Fibroblast of skin of left quadriceps (primary cell): ENCODE results near the gene SPEM3.
A peak's percentile ranks its signal among the peaks of the same experiment; 100 is the strongest.

ENCODE experiments used
- DNase-seq, 2 experiments: peaks; one replicate each; pipeline ENCODE4 v3.0.0-alpha.2; 2013; ENCODE audit warnings: low read depth in 2 of 2

Gene SPEM3

DNA sequence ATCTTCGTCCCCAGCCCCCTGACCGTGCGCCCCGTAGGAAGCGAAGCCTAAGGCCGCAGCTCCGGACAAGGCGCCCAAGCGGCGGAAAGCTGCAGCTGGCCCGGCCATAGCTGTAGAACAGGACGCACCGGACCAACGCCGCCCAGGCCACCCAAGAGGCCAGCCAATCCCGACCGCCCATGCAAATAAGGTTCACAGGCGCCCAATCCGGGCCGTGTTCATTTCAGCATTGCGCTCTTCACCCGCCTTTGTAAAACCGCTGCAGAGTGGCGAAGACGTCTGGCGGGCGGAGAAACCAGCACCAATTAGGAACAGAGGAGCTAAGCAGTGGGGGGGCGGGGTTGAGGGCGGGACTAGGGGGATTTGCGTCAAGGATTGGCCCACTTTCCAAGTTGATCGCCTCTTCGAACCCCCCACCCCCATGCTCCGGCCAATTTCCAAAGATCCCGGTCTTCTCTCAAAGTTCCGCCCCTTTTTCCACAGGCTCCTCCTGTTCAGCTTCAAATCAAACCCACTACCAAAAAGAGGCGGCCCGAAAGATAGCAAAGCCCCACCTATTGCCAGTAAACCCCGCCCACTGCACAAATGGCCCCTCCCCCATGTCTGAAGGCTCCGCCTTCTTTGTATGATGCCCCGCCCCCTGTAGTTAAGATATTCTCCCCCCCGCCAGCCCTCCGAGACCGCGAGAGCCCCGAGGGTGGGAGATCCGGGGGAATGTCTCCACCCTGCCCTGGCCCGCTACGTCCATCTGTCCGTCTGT lies 24.5 kb upstream of the SPEM3 start, which contains the start of gene TMEM256:
TSS of gene TMEM256 (minus strand) at position 121 of the 760 bp plus-strand sequence. CDS start at position 108, 13 bp downstream.
- peak; percentile 99 for DNase-seq

GRCh38 chr17:7404737-7405349 lies 23.8 kb upstream of the SPEM3 start:
- DNase-seq, result no peak

DNA sequence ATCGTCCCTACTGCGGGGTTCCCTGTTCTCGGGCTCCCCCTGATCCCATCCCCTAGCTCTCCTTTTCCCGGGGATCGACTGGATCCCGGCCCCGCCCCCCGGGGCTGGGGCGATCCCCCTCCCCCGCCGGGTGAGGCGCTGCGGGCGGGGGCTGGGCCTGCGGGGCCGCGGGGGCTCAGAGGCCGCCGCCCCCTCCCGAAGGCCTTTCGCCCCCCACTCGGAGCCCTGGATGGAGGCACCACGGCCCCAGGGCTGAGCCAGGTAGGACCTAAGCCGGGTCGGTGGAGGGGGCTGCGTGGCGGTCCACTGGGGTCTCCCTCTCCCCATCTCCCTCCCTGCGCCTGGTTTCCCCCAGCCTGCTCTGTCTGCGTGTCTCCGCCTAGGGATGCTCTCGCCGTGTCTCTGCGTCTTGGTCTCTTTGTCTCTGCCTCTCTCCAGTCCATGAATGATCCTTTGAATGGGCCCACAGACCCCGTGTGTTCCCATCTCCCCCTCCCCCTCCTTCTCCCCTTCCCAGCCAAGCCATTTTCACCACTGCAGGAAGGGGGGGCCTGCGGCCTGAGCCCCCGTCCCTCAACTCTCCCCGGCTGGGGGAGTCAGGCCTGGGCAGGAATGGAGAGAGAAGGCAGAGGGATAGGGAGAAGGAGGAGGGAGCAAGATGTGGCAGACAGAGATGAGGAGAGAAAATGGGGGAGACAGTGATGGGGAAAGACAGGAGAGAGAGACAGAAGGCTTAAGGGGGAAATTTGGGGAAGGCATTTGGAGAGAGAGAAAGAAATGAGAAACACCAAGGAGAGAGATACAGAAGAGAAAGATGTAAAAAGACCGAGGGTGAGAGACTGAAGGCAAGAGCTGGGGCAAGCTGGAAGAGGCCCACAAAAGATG lies 23.1 kb upstream of the SPEM3 start:
- no peak for DNase-seq

GRCh38 chr17:7406235-7406825 lies 22.3 kb upstream of the SPEM3 start:
- DNase-seq, result no peak

GRCh38 chr17:7407082-7407481 lies 21.6 kb upstream of the SPEM3 start:
- DNase-seq, result no peak

GRCh38 chr17:7407485-7408251 lies 21.0 kb upstream of the SPEM3 start, which contains the start of gene NLGN2:
Gene NLGN2 (plus strand): TSS chr17:7407845. CDS start chr17:7408256, 411 bp downstream.
- no peak for DNase-seq

DNA sequence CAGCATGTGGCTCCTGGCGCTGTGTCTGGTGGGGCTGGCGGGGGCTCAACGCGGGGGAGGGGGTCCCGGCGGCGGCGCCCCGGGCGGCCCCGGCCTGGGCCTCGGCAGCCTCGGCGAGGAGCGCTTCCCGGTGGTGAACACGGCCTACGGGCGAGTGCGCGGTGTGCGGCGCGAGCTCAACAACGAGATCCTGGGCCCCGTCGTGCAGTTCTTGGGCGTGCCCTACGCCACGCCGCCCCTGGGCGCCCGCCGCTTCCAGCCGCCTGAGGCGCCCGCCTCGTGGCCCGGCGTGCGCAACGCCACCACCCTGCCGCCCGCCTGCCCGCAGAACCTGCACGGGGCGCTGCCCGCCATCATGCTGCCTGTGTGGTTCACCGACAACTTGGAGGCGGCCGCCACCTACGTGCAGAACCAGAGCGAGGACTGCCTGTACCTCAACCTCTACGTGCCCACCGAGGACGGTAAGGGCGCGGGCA lies 20.4 kb upstream of the SPEM3 start:
- no peak for DNase-seq

- no peak for DNase-seq
These were observed 19.8 kb upstream of the SPEM3 start for GRCh38 chr17:7408863-7409262.

DNA sequence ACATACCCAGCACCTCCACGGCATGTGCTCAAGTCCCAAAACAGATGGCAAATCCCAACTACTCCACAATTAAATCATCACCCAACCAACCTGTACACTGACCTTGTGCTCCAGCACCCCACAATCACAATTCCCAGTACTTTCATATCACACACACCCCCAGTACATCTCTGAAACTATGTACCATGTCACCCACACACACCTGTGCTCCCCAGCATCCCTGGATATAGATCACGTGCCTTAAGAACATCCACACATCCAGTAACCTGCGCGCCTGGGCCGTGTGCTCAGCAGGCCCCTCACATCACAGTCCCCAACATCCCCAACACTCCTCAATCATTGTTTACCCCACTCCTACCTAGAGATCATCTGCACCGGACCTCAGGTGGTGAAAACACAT lies 18.9 kb upstream of the SPEM3 start:
- DNase-seq, result no peak

DNA sequence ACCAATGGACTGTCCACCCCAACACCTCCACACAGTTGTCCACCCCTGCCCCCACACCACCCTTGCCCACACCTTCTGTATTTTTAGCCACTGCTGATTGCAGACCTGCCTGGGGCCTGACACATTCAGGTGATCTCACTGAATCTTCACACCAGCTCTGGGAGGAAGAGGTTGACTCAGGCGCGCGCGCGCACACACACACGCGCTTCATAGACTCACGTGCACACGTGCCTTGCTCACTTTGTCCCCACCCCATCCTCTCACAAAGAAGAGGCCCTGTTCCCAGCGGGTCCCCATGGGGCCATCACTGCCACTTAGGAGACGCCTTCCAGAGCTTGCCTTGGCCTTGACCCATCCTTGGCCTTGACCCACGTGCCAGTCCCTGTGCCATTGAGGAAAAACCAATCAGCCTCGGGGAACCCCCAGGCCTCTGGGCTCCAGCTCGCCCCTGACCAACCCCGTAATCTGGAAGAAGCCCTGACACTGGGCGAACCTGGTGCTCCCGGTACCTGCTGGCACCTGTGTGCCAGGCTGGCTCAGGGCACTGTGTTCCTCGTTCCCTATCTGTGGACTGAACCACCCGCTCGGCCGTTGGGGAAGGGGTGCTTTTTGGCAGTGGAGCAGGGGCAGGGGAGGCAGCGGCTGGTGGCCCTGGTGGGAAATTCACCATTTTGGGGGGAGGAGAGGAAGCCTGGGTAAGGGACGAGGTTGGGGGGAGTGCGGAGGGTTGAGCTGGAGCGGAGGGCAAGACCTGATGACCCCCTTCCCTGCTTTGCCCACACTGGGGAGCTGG lies 17.8 kb upstream of the SPEM3 start:
- DNase-seq, result no peak

DNA sequence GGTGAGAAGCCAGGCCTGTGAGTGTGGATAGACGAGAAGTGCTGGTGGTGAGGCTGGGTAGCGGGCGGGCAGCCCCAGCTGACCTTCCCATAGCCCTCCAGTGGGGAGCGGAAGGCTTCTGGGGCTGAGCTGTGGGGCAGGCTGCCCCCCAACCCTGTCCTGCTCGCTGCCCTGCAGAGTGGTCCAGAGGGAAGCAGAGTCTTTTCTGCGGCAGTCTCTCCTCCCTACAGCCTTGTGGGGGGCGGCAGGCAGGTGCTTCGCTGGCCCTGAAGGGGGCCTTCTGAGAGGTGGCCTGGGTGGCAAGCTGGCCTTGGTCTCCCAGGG lies 17.3 kb upstream of the SPEM3 start:
- DNase-seq, result no peak

DNA sequence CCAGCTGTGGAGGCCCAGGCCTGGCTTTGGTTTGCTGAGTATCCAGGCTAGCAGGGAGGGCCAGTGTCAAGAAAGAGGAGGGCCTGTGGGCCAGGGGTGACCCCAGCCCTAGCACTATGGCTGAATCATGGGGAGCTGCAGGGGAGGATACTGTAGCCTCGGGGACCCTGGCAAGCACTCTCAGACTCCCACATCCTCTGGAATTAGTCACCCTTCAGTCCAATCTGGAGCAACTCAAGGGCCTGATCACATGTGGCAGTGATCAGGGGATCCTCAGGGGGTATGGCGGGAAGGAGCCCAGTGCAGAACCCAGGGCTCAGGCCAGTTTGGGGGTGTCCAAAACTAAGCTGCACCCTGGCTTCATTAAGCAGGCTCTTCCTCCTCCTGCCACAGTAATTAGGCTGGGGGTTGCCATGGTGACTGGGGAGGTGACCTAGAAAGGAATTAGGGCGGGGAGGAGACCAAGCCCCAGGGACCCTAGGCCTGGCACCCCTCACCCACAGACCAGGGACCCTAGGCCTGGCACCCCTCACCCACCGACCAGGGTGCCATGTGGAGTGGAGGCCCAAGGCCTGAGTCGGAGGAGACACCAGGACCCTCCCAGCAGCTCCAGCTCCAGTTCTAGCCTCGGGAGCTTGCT lies 15.2 kb upstream of the SPEM3 start:
- DNase-seq, result no peak

- no peak for DNase-seq
These were observed 13.8 kb upstream of the SPEM3 start for GRCh38 chr17:7414837-7415236.

GRCh38 chr17:7415784-7416183 lies 12.9 kb upstream of the SPEM3 start:
- no peak for DNase-seq

GRCh38 chr17:7416323-7416722 lies 12.3 kb upstream of the SPEM3 start:
- no peak for DNase-seq

DNA sequence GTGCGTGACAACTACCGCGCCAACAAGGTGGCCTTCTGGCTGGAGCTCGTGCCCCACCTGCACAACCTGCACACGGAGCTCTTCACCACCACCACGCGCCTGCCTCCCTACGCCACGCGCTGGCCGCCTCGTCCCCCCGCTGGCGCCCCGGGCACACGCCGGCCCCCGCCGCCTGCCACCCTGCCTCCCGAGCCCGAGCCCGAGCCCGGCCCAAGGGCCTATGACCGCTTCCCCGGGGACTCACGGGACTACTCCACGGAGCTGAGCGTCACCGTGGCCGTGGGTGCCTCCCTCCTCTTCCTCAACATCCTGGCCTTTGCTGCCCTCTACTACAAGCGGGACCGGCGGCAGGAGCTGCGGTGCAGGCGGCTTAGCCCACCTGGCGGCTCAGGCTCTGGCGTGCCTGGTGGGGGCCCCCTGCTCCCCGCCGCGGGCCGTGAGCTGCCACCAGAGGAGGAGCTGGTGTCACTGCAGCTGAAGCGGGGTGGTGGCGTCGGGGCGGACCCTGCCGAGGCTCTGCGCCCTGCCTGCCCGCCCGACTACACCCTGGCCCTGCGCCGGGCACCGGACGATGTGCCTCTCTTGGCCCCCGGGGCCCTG lies 11.5 kb upstream of the SPEM3 start:
- no peak for DNase-seq

DNA sequence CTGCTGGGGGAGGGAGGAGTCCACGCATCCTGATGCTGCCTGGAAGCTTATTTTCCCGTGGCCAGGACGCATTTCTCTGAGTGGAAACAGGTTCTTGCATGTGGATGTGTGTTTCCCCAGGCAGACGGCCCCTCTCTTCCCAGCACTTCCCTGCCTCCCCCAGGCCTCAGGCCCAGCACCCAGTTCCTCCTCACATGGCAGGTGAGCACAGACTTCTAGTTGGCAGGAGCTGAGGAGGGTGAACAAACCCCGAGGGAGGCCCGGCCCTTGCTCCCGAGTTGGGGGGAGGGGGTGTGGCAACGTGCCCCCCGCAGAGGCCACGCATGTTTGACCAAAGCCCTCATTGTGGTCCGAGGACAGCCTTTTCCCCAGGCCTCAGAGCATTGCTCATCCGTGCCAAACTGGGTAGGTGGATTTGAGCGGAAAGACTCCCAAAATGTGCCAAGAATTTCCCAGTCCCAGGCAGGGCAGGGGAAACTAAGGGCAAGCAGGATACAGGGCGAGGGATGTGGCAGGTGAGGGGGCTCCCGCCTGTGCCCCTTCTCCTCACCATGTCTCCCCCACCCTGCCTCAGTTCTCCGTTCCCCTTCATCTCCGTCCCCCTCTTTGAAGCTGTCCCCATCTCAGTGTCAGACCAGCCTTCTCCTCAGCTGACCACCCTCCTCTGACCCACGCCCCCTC lies 10.0 kb upstream of the SPEM3 start:
- no peak for DNase-seq

GRCh38 chr17:7419819-7420610 lies 8.6 kb upstream of the SPEM3 start, which contains the start of gene SPEM1:
Gene SPEM1 (plus strand): TSS chr17:7420324. CDS start chr17:7420385, 61 bp downstream.
- DNase-seq, result no peak
